NB4 (cell line): Measurements from ENCODE around the gene SHISA8.

Source experiments
- MAX ChIP-seq: IDR thresholded peaks from 2 replicates; pipeline ENCODE4 v1.6.1; 2011; ENCODE audit warnings: low read depth, low read length
- POLR2A ChIP-seq: IDR thresholded peaks from 2 replicates; pipeline ENCODE4 v1.6.1; 2011; ENCODE audit warnings: mild to moderate bottlenecking; ENCODE audit not compliant: insufficient read length; ENCODE audit errors: extremely low read depth
- TF ChIP-seq, protein P1 (sequence below): IDR thresholded peaks from one replicate; pipeline ENCODE4 v1.5.1; 2012; ENCODE audit warnings: low read depth, low read length

GRCh38 chr22:41899992-41900651 is 14.8 kb downstream of the SHISA8 start:
- TF ChIP-seq, protein P1, sequence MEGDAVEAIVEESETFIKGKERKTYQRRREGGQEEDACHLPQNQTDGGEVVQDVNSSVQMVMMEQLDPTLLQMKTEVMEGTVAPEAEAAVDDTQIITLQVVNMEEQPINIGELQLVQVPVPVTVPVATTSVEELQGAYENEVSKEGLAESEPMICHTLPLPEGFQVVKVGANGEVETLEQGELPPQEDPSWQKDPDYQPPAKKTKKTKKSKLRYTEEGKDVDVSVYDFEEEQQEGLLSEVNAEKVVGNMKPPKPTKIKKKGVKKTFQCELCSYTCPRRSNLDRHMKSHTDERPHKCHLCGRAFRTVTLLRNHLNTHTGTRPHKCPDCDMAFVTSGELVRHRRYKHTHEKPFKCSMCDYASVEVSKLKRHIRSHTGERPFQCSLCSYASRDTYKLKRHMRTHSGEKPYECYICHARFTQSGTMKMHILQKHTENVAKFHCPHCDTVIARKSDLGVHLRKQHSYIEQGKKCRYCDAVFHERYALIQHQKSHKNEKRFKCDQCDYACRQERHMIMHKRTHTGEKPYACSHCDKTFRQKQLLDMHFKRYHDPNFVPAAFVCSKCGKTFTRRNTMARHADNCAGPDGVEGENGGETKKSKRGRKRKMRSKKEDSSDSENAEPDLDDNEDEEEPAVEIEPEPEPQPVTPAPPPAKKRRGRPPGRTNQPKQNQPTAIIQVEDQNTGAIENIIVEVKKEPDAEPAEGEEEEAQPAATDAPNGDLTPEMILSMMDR, result no peak
- no peak for TF ChIP-seq POLR2A
- no peak for TF ChIP-seq MAX
